Inflammatory macrophage treated with lipopolysaccharide for 1 hour (primary cell): ENCODE measurements around the gene SLC25A4.
"Not testable (repeated sequence)": the region's sequence is repeated elsewhere in the genome, so short reads cannot be mapped to it uniquely, and the experiment has no call there.

Experiments
- DNase-seq, 2 donors: peaks; one replicate each; pipeline ENCODE4 v3.0.0-alpha.2; 2020 to 2022

SLC25A4 gene

DNA sequence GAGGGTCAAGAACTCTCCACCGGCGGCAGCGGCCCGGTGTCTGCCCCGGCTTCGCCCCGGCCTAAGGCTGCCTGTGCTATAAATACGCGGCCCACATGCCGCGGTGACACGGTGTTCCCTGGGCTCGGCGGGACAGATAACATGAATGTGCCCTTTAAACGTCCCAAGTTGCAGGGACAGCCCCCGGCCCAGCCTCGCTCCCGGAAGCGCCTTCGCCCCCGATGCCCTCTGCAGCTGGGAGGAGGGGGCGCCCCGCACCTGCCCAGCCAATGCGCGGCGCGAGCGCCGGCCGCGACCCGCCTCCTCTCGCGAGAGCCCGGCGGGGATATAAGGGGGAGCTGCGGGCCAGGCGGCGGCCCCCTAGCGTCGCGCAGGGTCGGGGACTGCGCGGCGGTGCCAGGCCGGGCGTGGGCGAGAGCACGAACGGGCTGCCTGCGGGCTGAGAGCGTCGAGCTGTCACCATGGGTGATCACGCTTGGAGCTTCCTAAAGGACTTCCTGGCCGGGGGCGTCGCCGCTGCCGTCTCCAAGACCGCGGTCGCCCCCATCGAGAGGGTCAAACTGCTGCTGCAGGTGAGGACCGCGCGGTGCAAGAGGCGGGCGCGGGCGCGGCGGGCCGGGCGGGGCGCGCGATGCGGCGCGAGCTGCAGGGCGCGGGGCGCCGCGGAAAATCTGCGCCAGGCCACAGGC is at the start of gene SLC25A4:
TSS of gene SLC25A4 (plus strand) at position 355 of the 689 bp plus-strand sequence. CDS start at position 462, 107 bp downstream.
- peak in 1 of 2 donors; percentile 22 for DNase-seq

- no peak for DNase-seq
These were observed 49.5 kb upstream of the SLC25A4 start for GRCh38 chr4:185093603-185094002.

DNA sequence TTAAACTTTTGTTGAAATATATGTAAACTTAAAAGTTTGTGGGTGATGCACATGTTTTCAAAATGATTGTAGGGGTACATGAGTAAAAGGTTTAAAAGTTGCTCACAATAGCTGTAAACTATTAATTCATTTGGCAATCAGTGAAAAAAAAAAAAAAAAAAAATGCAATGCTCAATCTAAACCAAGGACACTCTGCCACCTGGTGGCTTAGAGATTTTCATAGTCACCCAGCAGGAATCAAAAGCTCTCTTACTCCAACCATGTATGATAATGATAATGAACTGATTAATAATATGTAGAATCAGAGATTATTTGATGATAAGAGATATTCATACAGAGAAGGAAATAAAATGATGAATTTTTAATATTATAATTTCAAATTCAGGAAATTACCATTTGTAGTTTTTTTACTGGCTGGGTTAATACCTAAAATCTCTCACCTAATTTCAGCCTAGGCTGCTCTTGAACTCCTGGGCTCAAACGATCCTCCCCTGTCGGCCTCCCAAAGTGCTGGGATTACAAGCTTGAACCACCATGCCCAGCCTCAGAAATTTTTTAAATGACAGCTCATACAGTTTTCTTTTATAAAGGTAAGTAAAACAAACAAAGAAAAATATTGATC is 46.9 kb upstream of the SLC25A4 start:
- peak; percentile 39 to 75 for DNase-seq

GRCh38 chr4:185098474-185098873 is 44.6 kb upstream of the SLC25A4 start:
- no peak for DNase-seq

- no peak for DNase-seq
These were observed 43.9 kb upstream of the SLC25A4 start for GRCh38 chr4:185099024-185099682.

DNA sequence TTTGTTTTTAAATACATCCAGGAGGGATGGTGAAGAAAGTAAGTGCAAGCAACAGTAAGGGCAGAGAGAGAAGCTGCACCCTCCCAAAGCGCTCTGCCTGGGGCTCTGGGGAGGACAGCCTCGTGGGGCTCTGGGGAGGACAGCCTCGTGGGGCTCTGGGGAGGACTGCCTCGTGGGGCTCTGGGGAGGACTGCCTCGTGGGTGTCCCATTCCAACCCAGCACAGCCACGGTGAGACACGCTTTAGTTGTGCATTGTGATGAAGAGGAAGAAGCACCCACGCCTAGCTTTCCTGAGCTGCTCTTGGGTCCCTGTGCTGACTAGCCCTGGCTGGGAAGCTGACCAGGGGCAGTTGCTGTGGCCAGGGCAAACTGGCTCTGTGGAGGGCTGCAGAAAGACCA is 43.1 kb upstream of the SLC25A4 start:
- no peak for DNase-seq

DNA sequence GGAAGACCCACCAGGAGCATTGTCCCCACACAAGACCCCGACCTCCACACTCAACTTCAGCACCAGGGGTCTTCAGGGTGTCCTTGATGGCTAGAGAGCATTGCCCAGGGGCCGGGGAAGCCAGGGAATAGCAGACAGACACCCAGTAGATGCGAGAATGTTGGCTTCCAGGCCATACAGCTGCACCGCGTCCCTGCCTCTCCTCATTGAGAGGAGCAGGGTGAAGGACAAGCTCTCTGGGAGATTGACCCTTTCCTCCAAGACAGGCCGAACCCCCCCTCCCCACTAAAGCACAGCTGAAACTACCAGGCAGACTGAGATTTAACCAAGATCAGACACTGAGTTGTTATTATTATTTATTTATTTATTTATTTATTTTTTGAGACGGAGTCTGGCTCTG is 42.6 kb upstream of the SLC25A4 start:
- no peak for DNase-seq

- no peak for DNase-seq
These were observed 41.6 kb upstream of the SLC25A4 start for GRCh38 chr4:185101354-185101890.

GRCh38 chr4:185104733-185105132 is 38.3 kb upstream of the SLC25A4 start:
- no peak for DNase-seq

- no peak for DNase-seq
These were observed 36.7 kb upstream of the SLC25A4 start for GRCh38 chr4:185106353-185106752.

GRCh38 chr4:185107574-185107973 is 35.5 kb upstream of the SLC25A4 start:
- DNase-seq, result not testable (repeated sequence)

DNA sequence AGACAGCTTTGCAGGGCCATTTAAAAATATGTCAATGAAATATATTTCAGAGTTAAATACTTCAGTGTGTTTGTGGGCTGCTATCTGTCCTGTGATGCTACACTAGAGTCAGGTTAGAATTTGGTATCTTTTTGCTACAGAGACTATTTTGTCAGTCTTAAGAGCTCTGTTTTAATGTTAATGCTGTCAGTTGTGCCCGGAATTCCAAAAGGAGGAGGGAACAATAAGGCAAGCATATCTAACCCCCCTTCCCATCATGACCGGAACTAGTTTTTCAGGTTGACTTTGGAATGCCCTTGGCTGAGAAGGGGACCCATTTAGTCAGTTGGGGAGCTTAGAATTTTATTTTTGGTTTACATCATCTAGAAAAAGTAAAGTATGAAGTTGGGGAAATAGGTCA is 34.9 kb upstream of the SLC25A4 start:
- DNase-seq, result no peak

DNA sequence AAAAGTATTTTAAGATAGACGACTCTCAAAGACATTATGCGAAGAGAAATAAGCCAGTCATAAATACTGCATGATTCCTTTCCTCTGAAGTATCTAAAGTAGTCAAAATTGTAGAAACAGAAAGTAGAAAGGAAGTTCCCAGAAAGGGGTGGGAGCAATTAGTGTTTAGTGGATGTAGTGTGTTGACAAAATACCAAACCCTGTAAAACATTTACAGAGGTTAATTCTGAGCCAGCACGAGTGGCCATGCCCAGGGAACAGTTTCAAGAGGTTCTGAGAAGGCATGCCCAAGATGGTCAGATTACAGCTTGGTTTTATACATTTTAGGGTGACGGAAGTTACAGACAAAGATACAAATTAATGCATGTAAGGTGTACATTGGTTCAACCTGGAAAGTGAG is 34.4 kb upstream of the SLC25A4 start:
- no peak for DNase-seq

GRCh38 chr4:185109736-185110135 is 33.3 kb upstream of the SLC25A4 start:
- DNase-seq, result no peak

DNA sequence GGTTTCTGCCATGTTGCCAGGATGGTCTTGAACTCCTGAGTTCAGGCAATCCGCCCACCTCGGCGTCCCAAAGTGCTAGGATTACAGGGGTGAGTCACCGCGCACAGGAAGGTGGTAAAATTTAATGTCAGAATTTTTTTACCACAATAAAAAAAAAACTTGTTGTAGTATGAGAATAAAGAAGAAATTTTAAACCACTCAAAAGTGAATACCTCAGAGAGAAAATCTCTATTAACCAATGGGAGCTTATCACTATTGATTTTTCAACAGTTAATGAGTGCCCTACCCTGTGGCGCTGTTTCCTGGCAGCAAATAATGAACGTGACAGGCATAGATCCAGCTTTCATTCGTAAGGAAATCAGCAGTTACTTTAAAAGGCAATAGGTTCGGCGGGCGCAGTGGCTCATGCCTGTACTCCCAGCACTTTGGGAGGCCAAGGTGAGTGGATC is 32.7 kb upstream of the SLC25A4 start:
- DNase-seq, result no peak

DNA sequence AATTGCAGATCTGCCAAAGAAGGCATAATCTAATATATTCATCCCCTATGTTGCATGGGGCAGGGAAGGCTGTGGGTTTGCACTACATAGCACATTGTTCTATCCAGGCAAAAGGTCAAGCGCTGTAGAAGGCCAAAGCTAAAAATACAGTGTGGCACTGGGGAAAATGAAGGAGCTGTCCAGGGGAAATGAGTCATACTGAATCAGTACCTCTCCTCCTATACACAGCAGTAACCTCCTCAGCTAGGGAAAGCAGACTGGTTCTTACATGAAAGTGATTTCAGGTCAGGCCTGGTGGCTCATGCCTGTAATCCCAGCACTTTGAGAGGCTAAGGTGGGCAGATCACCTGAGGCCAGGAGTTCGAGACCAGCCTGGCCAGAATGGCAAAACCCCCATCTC is 31.0 kb upstream of the SLC25A4 start:
- peak; percentile 26 to 42 for DNase-seq

DNA sequence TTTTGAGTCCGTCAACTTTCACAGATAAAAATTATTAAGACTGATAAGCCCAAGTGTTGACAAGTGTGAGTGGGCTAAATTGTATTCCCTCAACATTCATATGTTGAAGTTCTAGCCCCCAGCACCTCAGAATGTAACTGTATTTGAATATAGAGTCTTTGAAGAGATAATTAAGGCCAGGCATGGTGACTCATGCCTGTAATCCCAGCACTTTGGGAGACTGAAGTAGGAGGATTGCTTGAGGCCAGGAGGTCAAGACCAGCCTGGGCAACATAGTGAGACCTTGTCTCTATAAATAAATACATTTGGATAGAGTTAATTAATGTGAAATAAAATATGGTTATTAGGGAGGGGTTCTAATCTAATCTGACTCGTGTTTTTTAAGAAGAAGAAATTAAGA is 29.7 kb upstream of the SLC25A4 start:
- DNase-seq, result no peak

- DNase-seq, result no peak
These were observed 27.2 kb upstream of the SLC25A4 start for GRCh38 chr4:185115827-185116232.

GRCh38 chr4:185117300-185117934 is 25.6 kb upstream of the SLC25A4 start:
- no peak for DNase-seq

DNA sequence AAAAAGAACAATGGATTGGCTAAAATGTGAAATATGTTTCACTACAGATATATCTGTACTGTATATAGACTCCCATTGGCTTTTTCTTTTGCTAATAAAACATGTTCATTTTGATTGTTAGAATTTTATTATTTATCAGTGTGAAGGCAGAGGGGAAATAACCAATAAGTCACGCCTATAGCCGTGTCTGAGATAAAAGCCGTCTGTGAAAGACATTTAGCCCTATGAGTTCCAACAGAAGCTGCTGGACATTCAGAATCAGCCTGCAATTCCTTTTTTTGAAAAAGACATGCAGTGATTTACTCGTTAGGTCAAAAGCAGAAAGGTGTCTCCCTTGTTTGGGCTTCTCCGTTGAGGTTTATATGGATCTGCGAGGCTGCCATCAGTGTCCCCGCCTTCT is 24.2 kb upstream of the SLC25A4 start:
- DNase-seq, result no peak

DNA sequence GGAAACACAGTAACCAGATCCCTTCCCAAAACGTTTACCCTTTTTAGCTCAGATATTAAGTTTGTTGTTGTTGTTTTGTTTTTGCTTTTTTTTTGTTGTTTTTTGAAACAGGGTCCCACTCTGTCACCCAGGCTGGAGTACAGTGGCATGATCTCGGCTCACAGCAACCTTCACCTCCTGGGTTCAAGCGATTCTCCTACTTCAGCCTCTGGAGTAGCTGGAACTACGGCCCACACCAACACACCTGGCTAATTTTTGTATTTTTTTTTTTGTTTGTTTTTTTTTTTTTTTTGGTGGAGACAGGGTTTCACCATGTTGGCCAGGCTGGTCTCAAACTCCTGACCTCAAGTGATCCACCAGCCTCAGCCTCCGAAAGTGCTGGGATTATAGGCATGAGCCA is 23.6 kb upstream of the SLC25A4 start:
- DNase-seq, result not testable (repeated sequence)

- no peak for DNase-seq
These were observed 23.0 kb upstream of the SLC25A4 start for GRCh38 chr4:185119927-185120630.

- no peak for DNase-seq
These were observed 22.5 kb upstream of the SLC25A4 start for GRCh38 chr4:185120631-185120946.
